Astrocyte (in vitro differentiated cells and primary cell): ENCODE results near the gene STAB1. TPM values are rescaled to one million over a fixed set of nuclear protein-coding genes. Genes with fewer than 3 reads are reported as not detected.

ENCODE experiments used
- DNase-seq: peaks from one replicate; pipeline ENCODE4 v3.0.0-alpha.2; 2010; ENCODE audit warnings: low read depth
- FAIRE-seq: peaks from 2 replicates; lab custom pipeline; 2011; peaks lifted over from hg19 to GRCh38; lab: Jason Lieb, UNC
- H2AFZ ChIP-seq: 2 replicates; pipeline ENCODE4 v1.6.0; 2012; ENCODE audit warnings: low read depth, low read length, inconsistent platforms
- H3K27ac ChIP-seq: 2 replicates; pipeline ENCODE4 v1.5.1; 2011; ENCODE audit warnings: low read depth, low read length, inconsistent platforms
- H3K27me3 ChIP-seq: 2 replicates; pipeline ENCODE4 v1.6.0; 2011; ENCODE audit warnings: low read length, inconsistent platforms; ENCODE audit not compliant: insufficient read depth
- H3K36me3 ChIP-seq: 2 replicates; pipeline ENCODE4 v1.5.1; 2011; ENCODE audit warnings: low read length, inconsistent platforms; ENCODE audit not compliant: insufficient read depth
- H3K4me1 ChIP-seq: 2 replicates; pipeline ENCODE4 v1.5.1; 2011; ENCODE audit warnings: low read length, inconsistent platforms; ENCODE audit not compliant: insufficient read depth
- H3K4me2 ChIP-seq: 2 replicates; pipeline ENCODE4 v1.6.0; 2012; ENCODE audit warnings: low read length, inconsistent platforms
- H3K4me3 ChIP-seq: 2 replicates; pipeline ENCODE4 v1.5.1; 2011; ENCODE audit warnings: low read depth, mild to moderate bottlenecking, low read length, inconsistent platforms; ENCODE audit not compliant: insufficient read depth
- H3K79me2 ChIP-seq: 2 replicates; pipeline ENCODE4 v1.6.0; 2012; ENCODE audit warnings: mild to moderate bottlenecking, low read length, inconsistent platforms; ENCODE audit not compliant: insufficient read depth
- H3K9ac ChIP-seq: 2 replicates; pipeline ENCODE4 v1.6.0; 2012; ENCODE audit warnings: mild to moderate bottlenecking, low read length, inconsistent platforms
- H3K9me3 ChIP-seq: 2 replicates; pipeline ENCODE4 v1.5.1; 2012; ENCODE audit warnings: low read depth, mild to moderate bottlenecking, low read length, inconsistent platforms; ENCODE audit not compliant: insufficient read depth
- H4K20me1 ChIP-seq: 2 replicates; pipeline ENCODE4 v1.6.0; 2012; ENCODE audit warnings: low read length, inconsistent platforms; ENCODE audit not compliant: insufficient read depth
- H3K27ac Mint-ChIP-seq: one replicate; pipeline ENCODE4 v1.8.0; 2021; ENCODE audit warnings: mild to moderate bottlenecking, mixed read lengths; ENCODE audit not compliant: unreplicated experiment
- H3K27me3 Mint-ChIP-seq: one replicate; pipeline ENCODE4 v1.8.0; 2021; ENCODE audit warnings: low read depth, mixed read lengths; ENCODE audit not compliant: unreplicated experiment
- H3K36me3 Mint-ChIP-seq: one replicate; pipeline ENCODE4 v1.8.0; 2021; ENCODE audit warnings: low read depth, mixed read lengths; ENCODE audit not compliant: unreplicated experiment
- H3K4me1 Mint-ChIP-seq: one replicate; pipeline ENCODE4 v1.8.0; 2021; ENCODE audit warnings: low read depth, mixed read lengths; ENCODE audit not compliant: unreplicated experiment
- H3K4me3 Mint-ChIP-seq: one replicate; pipeline ENCODE4 v1.8.0; 2021; ENCODE audit warnings: mild to moderate bottlenecking, moderate library complexity, mixed read lengths; ENCODE audit not compliant: unreplicated experiment
- H3K9me3 Mint-ChIP-seq: one replicate; pipeline ENCODE4 v1.8.0; 2021; ENCODE audit warnings: mild to moderate bottlenecking, mixed read lengths; ENCODE audit not compliant: unreplicated experiment
- CTCF ChIP-seq: IDR thresholded peaks from 2 replicates; pipeline ENCODE4 v1.5.1; 2011; ENCODE audit warnings: low read depth, mild to moderate bottlenecking, inconsistent platforms, low read length, moderate library complexity; ENCODE audit not compliant: insufficient read depth
- EZH2 ChIP-seq: IDR thresholded peaks from 2 replicates; pipeline ENCODE4 v1.6.1; 2012; ENCODE audit warnings: mild to moderate bottlenecking, low read length, inconsistent platforms; ENCODE audit not compliant: insufficient read depth
- total RNA-seq: library from RNA; stranded (reverse); gene quantifications from 2 replicates; pipeline ENCODE4 v1.2.1, GENCODE V29; 2021

The STAB1 gene
- total RNA-seq, 1 donor from 2014 or later, result 0.39 TPM

GRCh38 chr3:52519445-52520140, 24.5 kb downstream of the STAB1 start:
- Histone ChIP-seq H3K4me1 (no peaks in the 10 kb centered on the region), H3K9me3 (no peaks in the 10 kb centered on the region), H2AFZ (no peak overlapping the region), H3K27me3 (no peaks in the 10 kb centered on the region), H3K9ac (no peak overlapping the region), H4K20me1 (peaks cover 15% of the 10 kb centered on the region), H3K27ac (no peak overlapping the region), H3K36me3 (peaks cover 7% of the 10 kb centered on the region), H3K79me2 (no peaks in the 10 kb centered on the region), H3K4me2 (no peak overlapping the region), H3K4me3 (no peak overlapping the region)
- Mint-ChIP-seq H3K27ac (no peak overlapping the region), H3K27me3 (peaks cover 26% of the 10 kb centered on the region), H3K4me1 (no peaks in the 10 kb centered on the region), H3K36me3 (peaks cover 9% of the 10 kb centered on the region), H3K9me3 (no peaks in the 10 kb centered on the region), H3K4me3 (no peak overlapping the region)
- FAIRE-seq (no peak), DNase-seq (no peak)
- TF ChIP-seq CTCF (no peak), EZH2 (no peak)

GRCh38 chr3:52520141-52520667, 25.1 kb downstream of the STAB1 start:
- TF ChIP-seq CTCF, result no peak
- Histone ChIP-seq H3K9ac (no peak overlapping the region), H4K20me1 (peaks cover 17% of the 10 kb centered on the region), H3K4me2 (no peak overlapping the region), H3K4me3 (no peak overlapping the region), H3K79me2 (no peaks in the 10 kb centered on the region), H2AFZ (no peak overlapping the region), H3K4me1 (no peaks in the 10 kb centered on the region), H3K27me3 (no peaks in the 10 kb centered on the region), H3K9me3 (no peaks in the 10 kb centered on the region), H3K27ac (no peak overlapping the region), H3K36me3 (peaks cover 8% of the 10 kb centered on the region)
- H3K27me3 Mint-ChIP-seq, result peaks cover 21% of the 10 kb centered on the region
- H3K27ac Mint-ChIP-seq, result no peak overlapping the region
- DNase-seq, result no peak
- H3K9me3 Mint-ChIP-seq, result no peaks in the 10 kb centered on the region
- FAIRE-seq, result no peak
- H3K4me3 Mint-ChIP-seq, result no peak overlapping the region
- H3K4me1 Mint-ChIP-seq, result no peaks in the 10 kb centered on the region
- peaks cover 9% of the 10 kb centered on the region for H3K36me3 Mint-ChIP-seq
